Neutrophil (primary cell): ENCODE results near the gene ZEB1.

Experiments used
- H3K27ac ChIP-seq: fragments of 200-600 bp; sonication (generic); 2 replicates; pipeline ENCODE4 v1.5.1; 2016; ENCODE audit warnings: mild to moderate bottlenecking, moderate library complexity
- H3K27me3 ChIP-seq: fragments of 200-600 bp; sonication (generic); 2 replicates; pipeline ENCODE4 v1.6.0; 2016; ENCODE audit warnings: mild to moderate bottlenecking
- H3K36me3 ChIP-seq: fragments of 200-600 bp; sonication (generic); 2 replicates; pipeline ENCODE4 v1.5.1; 2017
- H3K4me1 ChIP-seq, 2 experiments: fragments of 200-600 bp in 1 of 2; sonication (generic) in 1 of 2; 1 replicate in 1 of 2; 2 replicates in 1 of 2; pipeline versions ENCODE4 v1.5.1 to v1.6.1; 2013 to 2016; ENCODE audit warnings: low read depth in 1 of 2, low read length in 1 of 2, mild to moderate bottlenecking in 1 of 2, moderate library complexity in 1 of 2; ENCODE audit not compliant: control insufficient read depth in 1 of 2, insufficient read depth in 1 of 2
- H3K4me3 ChIP-seq, 2 experiments: fragments of 200-600 bp in 1 of 2; sonication (generic) in 1 of 2; 1 replicate in 1 of 2; 2 replicates in 1 of 2; pipeline ENCODE4 v1.5.1; 2013 to 2016; ENCODE audit warnings: low read depth in 1 of 2, low read length in 1 of 2, mild to moderate bottlenecking in 1 of 2, moderate library complexity in 1 of 2
- H3K9me3 ChIP-seq: fragments of 200-600 bp; sonication (generic); 2 replicates; pipeline ENCODE4 v1.5.1; 2016
- TF ChIP-seq, protein P1 (sequence below): fragments of 200-600 bp; sonication (generic); IDR thresholded peaks from 2 replicates; pipeline ENCODE4 v1.5.1; 2016; ENCODE audit warnings: antibody characterized with exemption

ZEB1 gene

DNA sequence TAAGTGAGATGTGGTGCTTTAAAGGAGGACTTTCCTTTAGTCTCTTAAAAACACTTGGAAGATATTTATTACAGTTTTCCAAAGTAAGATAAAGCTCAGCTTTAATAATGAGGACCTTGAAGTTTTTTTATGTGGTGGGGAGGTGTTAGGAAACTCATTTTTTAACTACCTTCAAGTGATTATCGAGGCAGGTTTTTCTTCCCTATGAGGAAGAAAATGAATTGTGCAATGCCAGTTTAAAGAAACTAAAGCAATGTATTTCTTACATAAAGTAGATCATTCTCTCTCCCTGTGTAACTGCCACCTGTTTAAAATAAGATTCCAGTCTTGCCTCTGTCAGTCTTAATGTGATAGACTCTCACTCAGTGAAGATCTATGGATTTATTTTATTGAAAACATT lies 27.9 kb downstream of the ZEB1 start:
- Histone ChIP-seq H3K27me3 (no peaks in the 10 kb centered on the region), H3K9me3 (no peaks in the 10 kb centered on the region), H3K36me3 (no peaks in the 10 kb centered on the region), H3K4me3 (no peak overlapping the region), H3K4me1 (peaks cover 23 to 30% of the 10 kb centered on the region in 2 experiments), H3K27ac (peak overlapping the region; percentile 69)
- TF ChIP-seq, protein P1, sequence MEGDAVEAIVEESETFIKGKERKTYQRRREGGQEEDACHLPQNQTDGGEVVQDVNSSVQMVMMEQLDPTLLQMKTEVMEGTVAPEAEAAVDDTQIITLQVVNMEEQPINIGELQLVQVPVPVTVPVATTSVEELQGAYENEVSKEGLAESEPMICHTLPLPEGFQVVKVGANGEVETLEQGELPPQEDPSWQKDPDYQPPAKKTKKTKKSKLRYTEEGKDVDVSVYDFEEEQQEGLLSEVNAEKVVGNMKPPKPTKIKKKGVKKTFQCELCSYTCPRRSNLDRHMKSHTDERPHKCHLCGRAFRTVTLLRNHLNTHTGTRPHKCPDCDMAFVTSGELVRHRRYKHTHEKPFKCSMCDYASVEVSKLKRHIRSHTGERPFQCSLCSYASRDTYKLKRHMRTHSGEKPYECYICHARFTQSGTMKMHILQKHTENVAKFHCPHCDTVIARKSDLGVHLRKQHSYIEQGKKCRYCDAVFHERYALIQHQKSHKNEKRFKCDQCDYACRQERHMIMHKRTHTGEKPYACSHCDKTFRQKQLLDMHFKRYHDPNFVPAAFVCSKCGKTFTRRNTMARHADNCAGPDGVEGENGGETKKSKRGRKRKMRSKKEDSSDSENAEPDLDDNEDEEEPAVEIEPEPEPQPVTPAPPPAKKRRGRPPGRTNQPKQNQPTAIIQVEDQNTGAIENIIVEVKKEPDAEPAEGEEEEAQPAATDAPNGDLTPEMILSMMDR, result no peak

DNA sequence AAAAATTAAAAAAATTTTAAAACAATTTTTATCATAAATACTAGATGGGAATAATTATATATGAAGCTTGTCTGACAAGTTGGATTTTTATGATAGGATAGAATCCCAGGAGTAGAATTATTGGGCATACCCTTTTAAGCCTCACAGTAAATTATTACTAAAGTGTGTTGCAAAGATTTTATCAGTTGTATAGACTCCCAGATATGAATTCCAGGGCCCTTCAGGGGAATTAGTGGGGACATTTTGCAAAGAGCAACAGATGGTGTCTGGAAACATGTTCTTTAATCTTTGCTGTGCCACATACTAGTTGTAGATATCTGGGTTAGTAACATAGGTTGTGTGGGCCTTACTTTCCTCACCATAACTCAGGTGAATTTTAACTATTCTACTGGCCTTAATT lies 28.7 kb downstream of the ZEB1 start:
- Histone ChIP-seq H3K4me1 (peaks cover 23 to 30% of the 10 kb centered on the region in 2 experiments), H3K36me3 (no peaks in the 10 kb centered on the region), H3K27ac (peak overlapping the region; percentile 69), H3K9me3 (no peaks in the 10 kb centered on the region), H3K27me3 (no peaks in the 10 kb centered on the region), H3K4me3 (no peak overlapping the region)
- TF ChIP-seq, protein P1, result no peak

DNA sequence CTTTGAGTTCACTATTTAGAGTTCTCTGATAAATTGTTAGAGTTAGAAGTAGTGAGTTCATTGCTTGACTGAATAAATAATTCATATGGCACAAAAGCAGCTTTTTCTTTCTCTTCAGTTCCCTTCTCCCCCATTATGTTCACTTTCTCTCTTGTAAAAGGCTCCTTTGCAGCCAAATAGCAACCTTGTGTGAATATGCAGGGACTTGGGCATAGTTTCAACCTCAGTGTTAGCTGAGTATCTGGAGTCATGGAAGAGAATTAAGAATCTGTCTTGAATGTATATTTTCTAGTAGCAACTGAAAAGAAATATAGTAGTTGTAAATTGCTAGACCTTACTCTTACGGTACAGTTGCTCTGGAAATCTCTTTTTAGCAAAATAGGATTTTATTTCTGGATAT lies 31.9 kb downstream of the ZEB1 start:
- TF ChIP-seq, protein P1, result no peak
- H3K36me3 ChIP-seq, result no peaks in the 10 kb centered on the region
- H3K27me3 ChIP-seq, result no peaks in the 10 kb centered on the region
- H3K4me1 ChIP-seq, result peaks cover 17 to 20% of the 10 kb centered on the region in 2 experiments
- H3K9me3 ChIP-seq, result no peaks in the 10 kb centered on the region
- no peak overlapping the region for H3K4me3 ChIP-seq
- H3K27ac ChIP-seq, result no peak overlapping the region

DNA sequence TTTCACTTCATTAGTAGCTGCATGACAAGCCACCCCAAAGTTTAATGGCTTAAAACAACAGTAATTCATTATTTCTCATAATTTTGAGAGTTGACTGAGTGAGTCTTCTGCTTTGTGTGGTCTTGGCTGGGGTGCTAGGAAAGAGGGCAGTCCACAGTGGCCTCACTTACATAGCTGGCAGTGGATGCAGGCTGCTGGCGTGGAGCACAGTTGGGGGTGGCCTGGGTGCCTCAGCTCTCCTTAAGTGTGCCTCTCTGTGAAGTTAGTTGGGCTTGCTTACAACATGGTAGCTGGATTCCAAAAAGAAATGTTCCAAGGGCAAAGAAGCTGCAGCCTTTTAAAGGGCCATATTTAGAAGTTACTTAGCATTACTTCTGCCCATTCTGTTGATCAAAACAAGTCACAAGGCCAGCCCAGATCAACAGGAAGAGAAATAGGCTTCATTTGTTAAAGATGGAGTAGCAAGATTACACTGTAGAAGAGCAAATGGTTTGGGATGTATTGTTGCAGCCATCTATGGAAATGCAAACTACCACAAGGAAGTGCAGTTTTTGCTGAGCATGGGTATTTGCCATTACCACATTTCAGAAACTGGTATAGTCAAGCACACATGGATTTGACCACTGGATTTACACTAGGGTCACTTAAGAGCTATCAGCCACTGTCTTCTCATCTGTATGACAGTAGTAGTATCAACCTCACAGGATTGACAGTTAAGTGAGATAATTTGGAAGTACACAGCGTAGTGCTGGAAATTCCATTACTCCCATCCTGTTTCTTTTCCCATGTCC lies 33.6 kb downstream of the ZEB1 start:
- no peak overlapping the region for H3K27ac ChIP-seq
- no peaks in the 10 kb centered on the region for H3K36me3 ChIP-seq
- H3K9me3 ChIP-seq, result no peaks in the 10 kb centered on the region
- TF ChIP-seq, protein P1, result no peak
- peaks cover 0 to 4% of the 10 kb centered on the region in 2 experiments for H3K4me1 ChIP-seq
- no peaks in the 10 kb centered on the region for H3K27me3 ChIP-seq
- no peak overlapping the region for H3K4me3 ChIP-seq

DNA sequence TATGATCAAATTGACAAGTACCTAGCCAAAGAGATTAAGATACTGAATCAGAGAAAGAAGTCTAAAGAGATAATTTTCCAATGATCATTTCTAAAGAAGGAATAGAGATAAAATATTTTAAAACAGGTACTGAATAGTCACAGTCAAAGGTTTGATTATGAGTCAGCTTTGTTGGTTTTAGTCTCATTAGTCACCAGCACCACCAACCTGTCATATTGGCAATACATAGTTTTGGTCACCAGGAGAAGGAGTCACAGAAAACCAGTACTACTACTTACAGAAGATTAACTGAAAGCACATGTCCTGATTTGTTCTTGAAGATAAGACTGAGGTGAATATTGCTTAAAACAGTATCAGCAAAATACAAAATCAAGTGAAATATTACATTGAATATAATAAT lies 34.6 kb downstream of the ZEB1 start:
- Histone ChIP-seq H3K4me1 (no peaks in the 10 kb centered on the region), H3K36me3 (no peaks in the 10 kb centered on the region), H3K4me3 (no peak overlapping the region), H3K27ac (no peak overlapping the region), H3K9me3 (no peaks in the 10 kb centered on the region), H3K27me3 (no peaks in the 10 kb centered on the region)
- TF ChIP-seq, protein P1, result no peak
